HG03280 (cell line): ENCODE data around the gene ADGRB2.

Experiments used
- ATAC-seq: cut with Tn5 transposase; IDR thresholded peaks from one replicate; pipeline ENCODE4 v1.9.1; 2021; ENCODE audit warnings: mild to moderate bottlenecking, moderate library complexity; ENCODE audit not compliant: unreplicated experiment

The ADGRB2 gene

DNA sequence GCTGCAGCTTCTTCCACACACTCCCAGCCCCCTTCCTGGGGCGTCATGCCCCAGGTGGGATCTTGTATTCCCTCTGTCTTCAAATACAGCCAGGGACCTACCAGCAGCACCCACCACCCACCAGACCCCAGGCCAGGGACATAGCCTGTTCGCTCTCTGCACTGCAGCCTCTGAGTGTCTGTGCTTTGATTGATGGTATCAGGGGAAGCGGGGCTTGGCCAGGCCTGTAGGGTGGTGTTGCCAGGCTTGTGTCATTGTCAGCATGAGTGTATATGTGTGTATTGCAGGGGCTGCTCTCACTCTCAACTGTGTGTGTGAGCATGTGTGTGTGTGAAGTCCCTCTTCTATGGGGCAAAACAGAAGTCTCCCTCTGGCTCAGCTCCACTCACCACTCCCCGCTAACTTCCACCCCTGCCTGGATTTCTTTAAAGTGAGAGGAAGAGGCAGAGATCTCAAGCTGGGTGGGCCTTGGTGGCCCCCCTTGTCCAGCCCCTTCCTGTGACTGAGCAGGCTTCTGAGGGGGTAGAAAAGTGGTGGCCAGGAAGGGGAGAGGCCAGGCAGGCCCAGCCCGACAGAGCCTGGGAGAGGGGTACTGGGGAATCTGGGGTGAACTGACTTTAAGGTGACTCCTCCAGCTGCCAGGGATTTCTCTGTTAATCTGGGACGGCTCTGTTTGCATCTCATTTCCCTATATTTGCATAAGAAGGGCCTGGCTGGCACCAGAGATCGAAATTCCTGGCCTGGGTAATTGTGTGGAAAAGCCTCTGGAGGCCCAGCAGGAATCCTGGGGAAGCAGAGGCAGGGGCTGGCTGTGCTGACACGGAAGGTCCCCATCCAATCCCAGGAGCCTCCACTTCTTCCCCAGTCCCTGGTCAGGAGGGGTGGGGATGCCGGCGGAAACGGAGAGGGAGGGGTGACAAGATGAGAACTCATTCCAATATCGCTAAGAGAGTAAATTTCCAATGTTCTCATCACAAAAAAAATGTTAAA, 18.6 kb upstream of the ADGRB2 start:
- ATAC-seq, result no peak

DNA sequence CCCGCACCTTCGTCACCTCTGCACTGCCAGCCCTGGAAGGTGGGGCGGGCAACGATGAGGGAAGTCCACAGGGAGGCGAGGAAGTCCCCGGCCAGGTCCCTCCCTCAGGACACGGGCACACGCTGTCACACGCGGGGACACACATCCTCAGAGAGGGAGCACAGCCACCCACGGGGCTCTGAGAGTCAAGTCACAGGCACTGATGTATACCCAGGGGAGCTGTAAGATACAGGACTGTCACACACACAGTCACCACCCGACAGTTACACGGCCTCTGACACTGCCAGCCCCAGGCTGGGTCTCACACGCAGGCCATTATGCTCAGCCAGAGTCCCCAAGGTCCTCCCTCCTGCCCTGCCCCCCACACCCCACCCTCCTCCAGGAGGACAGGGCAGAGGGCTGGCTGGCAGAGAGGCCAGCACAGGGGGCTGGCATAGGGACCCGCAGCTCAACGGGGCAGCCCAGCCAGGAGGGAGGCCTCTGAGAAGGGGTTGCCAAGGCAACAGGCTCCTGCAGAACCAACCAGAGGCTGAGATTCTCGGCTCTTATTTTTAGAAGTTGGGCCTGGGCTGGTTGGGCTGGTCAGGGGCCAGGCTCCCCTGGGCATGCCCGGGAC, 17.7 kb upstream of the ADGRB2 start:
- no peak for ATAC-seq

- ATAC-seq, result no peak
Observed at GRCh38 chr1:31781138-31781755, 17.1 kb upstream of the ADGRB2 start.

GRCh38 chr1:31780632-31781031, 16.5 kb upstream of the ADGRB2 start:
- ATAC-seq, result no peak

GRCh38 chr1:31779687-31780086, 15.5 kb upstream of the ADGRB2 start:
- no peak for ATAC-seq

GRCh38 chr1:31778763-31779488, 14.8 kb upstream of the ADGRB2 start:
- ATAC-seq, result no peak

- ATAC-seq, result no peak
Observed at GRCh38 chr1:31776516-31776915, 12.4 kb upstream of the ADGRB2 start.

GRCh38 chr1:31776032-31776431, 11.9 kb upstream of the ADGRB2 start:
- ATAC-seq, result no peak

- no peak for ATAC-seq
Observed at GRCh38 chr1:31775210-31775999, 11.3 kb upstream of the ADGRB2 start.

- ATAC-seq, result no peak
Observed at GRCh38 chr1:31774495-31774894, 10.4 kb upstream of the ADGRB2 start.

DNA sequence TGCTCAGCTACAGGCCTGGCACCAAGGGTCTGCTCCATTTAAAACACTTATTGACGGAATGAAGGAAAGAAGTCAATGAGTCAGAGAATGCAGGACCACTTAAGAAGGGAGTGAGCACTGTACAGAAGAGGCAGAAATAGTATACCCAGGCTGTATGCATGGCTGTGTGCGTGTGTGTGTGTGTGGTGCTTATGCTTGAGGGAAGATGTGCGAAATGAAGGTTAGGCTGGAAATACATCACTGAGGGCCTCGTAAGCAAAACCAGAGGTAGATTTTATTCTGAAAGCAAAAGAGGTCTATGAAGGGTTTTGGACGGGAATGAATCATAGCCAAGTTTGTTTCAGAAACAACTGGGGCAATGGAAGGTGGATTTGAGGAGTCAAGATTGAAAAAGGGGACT, 9.7 kb upstream of the ADGRB2 start:
- ATAC-seq, result no peak

DNA sequence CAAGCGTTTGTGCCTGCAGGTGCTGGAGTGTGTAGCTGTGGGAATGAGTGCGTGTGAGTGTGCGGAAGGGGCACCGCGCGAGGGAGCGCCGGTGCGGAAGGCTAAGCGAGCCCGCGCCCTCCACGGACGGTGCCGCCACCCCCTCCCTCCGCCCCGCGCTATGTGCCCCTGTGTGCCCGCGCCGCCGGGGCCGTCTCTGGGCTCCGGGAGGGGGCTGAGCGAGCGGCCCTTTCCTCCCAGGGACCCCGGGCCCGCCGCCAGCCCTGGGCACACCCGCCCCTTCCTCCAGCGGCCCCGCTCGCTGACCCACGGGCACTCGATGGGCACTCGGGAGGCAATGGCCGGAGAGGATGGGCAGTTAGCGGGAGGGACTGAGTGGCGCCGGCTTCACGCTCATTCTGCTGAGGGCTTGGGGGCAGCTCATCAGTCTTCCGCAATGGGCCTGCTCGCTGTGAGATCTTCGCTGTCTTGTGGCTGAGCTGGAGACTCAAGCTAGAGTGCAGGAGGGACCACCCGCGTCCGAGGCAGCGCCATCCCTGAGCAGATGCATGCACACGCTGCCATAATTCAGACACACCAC, 8.6 kb upstream of the ADGRB2 start:
- ATAC-seq, result no peak

GRCh38 chr1:31771891-31772668, 7.9 kb upstream of the ADGRB2 start:
- ATAC-seq, result no peak

DNA sequence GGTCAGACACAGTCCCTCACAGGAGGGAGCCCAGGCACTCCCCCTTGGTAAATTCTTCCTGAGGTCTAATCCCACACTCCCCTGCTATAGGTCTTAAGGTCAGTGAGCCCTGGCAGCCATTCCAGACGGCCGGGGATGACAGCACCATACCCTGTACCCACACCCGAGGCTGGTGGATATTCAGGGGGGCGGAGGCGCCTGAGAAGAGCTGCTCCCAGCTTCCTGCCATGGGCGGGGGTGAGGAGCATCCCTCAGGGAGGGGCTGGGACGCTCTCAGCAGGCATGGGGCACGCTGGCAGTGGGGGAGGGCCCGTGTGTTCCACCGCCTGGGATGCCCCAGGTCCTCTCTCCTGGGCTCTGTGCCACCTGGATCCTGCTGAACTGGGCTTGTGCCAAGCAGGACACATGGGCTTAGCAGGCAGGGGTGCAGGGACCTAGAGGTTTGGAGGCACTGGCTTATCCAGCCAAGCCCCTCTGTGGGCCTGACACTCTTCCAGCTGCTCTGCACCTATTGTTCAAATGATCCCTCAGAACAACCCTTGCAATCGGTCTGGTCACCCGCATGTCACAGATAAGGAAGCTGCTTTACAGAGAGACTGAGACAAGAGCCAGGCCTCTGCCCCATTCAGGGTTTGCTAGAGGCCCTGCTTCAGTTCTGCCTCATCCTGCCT, 5.7 kb upstream of the ADGRB2 start:
- no peak for ATAC-seq

DNA sequence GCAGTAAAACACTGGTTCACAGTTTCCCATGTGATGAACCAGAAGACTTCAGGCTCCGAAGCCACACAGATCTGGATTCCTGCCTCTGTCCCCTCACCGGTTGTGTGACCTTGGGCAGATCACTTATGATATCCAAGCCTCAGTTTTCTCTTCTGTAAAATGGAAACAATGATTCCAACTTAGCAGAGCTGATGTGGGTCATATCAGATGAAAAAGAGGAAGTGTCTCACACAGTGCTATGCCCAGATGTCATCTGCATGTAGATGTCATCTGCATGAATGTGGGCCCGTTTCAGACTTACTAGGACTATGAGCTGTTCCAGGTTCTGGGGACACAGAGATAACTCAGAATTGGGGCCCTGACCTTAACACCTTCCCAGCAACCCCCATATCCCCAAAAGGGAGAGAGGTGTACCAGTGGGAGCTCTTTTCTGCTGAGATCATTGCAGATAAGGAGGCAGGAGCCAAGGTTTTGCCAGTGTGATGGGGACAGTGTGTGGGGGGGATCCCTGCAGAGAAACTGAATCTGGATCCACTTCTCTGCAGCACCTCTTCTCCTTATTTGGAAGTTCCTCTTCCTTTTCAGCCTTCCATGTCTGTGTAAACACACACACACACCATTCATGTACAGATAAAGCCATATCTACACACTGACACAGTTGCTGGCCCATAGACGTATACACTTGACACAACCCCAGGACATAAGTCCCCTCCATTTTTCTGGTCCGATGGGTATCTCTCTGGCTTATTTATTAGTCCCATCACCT, 5.0 kb upstream of the ADGRB2 start:
- peak; percentile 54 for ATAC-seq

DNA sequence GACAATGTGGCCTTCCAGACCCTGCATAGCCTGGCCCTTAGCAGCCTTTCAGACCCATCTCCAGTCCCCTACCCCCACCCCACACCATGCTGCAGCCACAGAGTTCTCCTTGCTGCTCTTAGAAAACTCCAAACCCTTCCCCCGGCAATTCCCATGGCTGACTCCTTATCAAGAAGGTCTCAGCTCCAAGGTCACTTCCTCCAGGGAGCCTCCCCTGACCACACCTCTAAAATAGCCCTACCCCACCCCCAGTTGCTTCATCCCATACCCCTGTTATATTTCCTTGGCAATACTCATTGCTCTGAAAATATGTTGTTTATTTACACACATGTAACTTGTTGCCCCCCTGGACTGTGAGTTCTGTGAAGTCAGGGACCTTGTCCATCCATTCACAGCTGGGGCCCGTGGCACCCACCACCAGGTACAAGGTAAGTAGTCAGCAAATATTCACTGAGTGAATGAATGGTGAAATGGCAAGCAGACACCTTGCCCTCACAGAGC, 4.3 kb upstream of the ADGRB2 start:
- ATAC-seq, result no peak

- ATAC-seq, result no peak
Observed at GRCh38 chr1:31767225-31767624, 3.1 kb upstream of the ADGRB2 start.

- no peak for ATAC-seq
Observed at GRCh38 chr1:31765516-31765915, 1.4 kb upstream of the ADGRB2 start.
